GM23248 (cell line): ENCODE results near the gene ADGRD1.

ENCODE experiments used
- EZH2 ChIP-seq: fragments of 200-600 bp; sonication (generic); IDR thresholded peaks from 2 replicates; pipeline ENCODE4 v1.6.1; 2018; ENCODE audit warnings: antibody characterized with exemption, mild to moderate bottlenecking; ENCODE audit not compliant: insufficient read depth, poor library complexity, severe bottlenecking
- EZH2phosphoT487 ChIP-seq: fragments of 200-600 bp; sonication (generic); IDR thresholded peaks from 2 replicates; pipeline ENCODE4 v1.6.1; 2018; ENCODE audit warnings: antibody characterized with exemption, moderate library complexity, mild to moderate bottlenecking, low read depth; ENCODE audit not compliant: insufficient read depth

DNA sequence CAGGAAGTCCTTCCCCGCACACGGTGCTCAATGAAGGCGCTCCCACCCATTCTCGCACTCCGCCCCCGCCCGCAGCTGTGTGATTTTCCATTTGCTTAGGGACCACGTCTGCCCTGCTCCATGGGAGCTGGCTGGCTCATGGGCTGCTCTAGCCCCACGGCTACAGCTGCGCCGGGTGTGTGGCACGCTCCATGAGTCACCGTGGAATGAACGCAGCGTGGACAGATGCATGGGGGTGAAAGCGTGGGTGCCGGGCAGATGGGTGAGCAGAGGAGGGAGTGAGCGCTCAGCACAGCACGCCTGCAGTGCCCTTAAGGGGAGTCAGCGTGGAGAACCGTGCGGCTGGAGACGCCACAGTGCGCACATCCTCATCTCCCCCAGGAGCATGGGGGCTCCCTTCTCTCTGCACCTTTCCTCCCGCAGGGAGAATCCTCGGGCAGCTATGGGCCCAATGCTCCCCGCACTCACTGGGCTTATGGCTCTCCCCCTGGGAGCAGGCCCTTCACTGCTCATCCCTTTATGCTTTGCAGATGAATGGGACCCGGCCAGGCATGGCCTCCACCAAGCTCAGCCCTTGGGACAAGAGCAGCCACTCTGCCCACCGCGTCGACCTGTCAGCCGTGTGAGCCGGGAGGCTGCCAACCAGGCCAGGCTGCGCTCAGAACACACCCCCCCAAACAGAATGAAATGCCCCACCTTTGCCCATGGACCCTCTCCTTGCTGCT lies 185.1 kb downstream of the ADGRD1 start:
- TF ChIP-seq EZH2 (no peak), EZH2phosphoT487 (no peak)
